ENCODE data around the gene FSTL1.
A peak's percentile ranks its signal among the peaks of the same experiment; 100 is the strongest.

The FSTL1 gene, protein sequence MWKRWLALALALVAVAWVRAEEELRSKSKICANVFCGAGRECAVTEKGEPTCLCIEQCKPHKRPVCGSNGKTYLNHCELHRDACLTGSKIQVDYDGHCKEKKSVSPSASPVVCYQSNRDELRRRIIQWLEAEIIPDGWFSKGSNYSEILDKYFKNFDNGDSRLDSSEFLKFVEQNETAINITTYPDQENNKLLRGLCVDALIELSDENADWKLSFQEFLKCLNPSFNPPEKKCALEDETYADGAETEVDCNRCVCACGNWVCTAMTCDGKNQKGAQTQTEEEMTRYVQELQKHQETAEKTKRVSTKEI

DNA sequence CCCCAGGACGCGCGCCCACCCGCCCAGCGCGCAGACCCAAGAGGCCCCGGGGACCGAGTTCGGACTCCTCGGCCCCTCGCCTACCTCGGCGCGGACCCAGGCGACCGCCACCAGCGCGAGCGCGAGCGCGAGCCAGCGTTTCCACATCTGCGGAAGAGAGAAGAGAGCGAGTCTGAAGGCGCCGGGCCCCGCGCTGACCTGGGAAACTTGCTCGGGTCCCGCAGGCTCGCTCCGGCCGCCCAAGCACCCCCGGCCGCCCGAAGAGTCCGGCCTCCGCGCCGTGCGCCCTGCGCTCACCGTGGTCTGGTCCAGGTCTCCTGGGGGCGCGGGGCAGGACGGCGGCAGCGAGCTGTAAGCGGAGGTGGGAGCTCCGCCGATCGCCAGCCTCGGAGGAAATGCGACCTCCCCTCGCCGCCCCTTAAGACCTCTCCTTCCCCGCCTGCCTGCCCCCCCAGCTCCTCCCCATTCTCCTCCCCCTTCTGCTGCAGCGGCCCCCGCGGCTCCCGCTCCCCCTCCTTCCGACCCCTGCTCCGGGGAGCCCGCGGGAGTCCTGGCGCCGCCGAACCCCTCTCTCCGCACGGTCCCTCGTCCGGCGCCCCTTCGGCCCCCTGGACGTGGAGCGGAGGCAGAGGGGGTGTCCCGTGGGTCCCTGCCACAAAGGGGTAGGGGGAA lies at the start of gene FSTL1:
TSS of gene FSTL1 (minus strand) at position 393 of the 672 bp plus-strand sequence. CDS start at position 147, 246 bp downstream.
- TF ChIP-seq, protein P1, sequence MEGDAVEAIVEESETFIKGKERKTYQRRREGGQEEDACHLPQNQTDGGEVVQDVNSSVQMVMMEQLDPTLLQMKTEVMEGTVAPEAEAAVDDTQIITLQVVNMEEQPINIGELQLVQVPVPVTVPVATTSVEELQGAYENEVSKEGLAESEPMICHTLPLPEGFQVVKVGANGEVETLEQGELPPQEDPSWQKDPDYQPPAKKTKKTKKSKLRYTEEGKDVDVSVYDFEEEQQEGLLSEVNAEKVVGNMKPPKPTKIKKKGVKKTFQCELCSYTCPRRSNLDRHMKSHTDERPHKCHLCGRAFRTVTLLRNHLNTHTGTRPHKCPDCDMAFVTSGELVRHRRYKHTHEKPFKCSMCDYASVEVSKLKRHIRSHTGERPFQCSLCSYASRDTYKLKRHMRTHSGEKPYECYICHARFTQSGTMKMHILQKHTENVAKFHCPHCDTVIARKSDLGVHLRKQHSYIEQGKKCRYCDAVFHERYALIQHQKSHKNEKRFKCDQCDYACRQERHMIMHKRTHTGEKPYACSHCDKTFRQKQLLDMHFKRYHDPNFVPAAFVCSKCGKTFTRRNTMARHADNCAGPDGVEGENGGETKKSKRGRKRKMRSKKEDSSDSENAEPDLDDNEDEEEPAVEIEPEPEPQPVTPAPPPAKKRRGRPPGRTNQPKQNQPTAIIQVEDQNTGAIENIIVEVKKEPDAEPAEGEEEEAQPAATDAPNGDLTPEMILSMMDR (IDR thresholded peaks at IDR 0.05; ENCODE audit: insufficient read depth, missing control alignments): no peak
- FAIRE-seq (no peak), DNase-seq (ENCODE audit: insufficient read length, low spot score) (peak; percentile 24)

DNA sequence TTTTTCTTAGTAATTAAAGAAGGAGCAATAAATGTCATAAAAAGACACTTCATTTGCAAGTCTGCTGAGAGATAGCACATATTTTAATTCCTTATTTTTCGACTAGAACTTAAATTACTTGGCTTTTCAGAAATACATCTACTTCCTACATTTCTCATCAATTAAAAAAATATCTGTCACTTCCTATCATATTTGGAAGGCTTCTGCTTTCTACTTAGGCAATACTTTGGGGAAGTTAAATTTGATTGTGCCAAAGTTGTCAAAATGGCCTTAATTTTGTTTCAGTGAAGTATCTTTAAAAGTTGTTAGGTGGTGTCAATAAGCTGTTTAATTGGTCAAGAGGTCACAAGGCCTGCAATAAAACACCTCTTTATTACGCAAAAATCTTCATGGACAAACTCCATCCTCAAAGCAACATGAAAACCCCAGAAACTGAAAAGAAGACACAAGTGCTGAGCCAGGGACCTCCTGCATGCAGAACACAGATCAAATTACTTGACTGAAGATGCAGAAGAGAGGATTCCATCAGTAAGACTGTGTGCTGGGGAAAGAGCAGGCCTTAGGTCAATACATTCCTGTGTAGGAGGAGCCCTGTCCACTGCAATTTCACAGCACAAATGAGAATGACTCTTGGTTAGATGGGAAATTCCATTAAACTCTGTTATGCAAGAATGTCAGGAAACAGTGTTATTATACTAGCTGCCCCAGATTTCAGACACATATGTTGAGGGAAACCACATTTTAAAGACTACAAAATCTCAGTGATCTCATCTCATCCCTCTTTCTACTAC lies 48.0 kb upstream of the FSTL1 start:
- TF ChIP-seq, protein P1 (IDR thresholded peaks at IDR 0.05; ENCODE audit: insufficient read depth, missing control alignments): no peak
- DNase-seq (ENCODE audit: insufficient read length, low spot score) (no peak), FAIRE-seq (peak; percentile 11)

DNA sequence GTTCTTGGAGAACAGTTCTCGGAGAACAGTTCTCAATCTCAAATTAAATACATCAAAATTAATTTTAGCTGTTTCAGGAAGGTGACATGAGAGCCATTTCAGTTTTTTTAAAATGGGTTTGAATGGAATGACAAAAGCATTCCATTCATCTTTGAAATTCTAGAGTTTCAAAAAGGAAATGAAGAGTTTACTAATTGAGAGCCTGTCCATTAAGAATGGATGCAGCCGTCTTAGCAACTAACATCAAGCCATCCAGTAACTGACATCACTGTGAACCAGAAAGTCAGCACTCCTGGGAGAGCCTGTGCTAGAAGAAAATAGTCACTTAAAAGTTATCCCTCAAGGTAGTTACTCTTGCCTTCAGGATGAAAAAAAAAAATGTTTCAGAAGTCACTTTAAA lies 47.0 kb upstream of the FSTL1 start:
- no peak for FAIRE-seq
- TF ChIP-seq, protein P1 (IDR thresholded peaks at IDR 0.05; ENCODE audit: insufficient read depth, missing control alignments): no peak
- no peak for DNase-seq (ENCODE audit: insufficient read length, low spot score)

DNA sequence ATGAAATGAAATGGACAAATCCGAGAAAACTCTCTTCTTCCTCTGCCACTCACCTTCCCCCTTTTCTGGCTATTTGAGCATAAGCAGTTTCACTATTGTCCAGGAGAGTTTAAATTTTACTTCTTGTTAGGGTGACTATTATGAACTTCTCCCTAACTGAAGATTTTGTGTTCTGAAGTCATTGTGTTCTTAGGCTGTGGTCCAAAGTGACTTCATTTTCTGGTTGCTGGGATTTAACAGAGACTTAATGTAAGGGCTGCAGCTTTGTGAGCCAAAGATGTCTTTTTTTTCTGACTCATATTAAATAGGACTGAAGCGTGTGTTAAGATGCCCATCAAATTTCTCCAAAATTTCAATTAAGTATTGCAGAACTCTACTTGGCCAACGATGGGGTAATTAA lies 46.5 kb upstream of the FSTL1 start:
- no peak for FAIRE-seq

DNA sequence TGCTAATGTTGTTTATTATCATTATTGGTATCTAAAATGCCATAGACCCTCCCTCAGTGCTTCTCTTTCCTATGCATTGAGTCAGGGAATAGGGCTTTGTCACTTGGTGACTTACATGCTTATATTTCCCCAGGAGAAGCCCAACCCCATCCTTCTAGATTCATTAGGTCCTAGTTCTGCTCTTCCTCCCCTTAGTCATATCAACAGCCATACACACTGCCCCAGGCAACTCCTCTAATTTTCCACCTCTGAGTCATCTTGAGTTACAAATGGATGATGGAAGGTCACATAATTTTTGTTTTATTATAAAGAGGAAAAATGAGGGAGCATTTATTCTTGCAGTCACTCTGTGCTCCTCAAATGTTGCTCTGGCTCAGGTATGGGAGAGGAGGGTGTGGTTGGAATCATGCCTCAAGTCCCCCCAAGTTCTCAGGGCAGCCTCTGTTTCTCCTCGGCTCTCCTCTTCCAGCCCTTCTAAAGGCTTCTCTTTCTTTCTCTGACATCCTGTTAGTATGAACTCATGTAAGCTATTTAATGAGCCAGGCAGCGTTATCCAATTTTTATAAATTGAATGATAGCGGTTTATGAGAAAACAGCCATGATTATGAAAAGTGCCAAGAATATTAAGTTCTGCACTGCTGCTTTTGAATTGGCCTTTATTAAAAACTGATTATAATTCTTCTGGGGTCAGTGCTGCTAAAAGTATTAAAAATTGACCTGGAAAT lies 45.6 kb upstream of the FSTL1 start:
- no peak for DNase-seq (ENCODE audit: insufficient read length, low spot score)
- TF ChIP-seq, protein P1 (IDR thresholded peaks at IDR 0.05; ENCODE audit: insufficient read depth, missing control alignments): no peak
- FAIRE-seq: no peak

More for the DNA sequence above, 46.5 kb upstream of the FSTL1 start:
- DNase-seq (ENCODE audit: insufficient read length, low spot score): no peak
- TF ChIP-seq, protein P1 (IDR thresholded peaks at IDR 0.05; ENCODE audit: insufficient read depth, missing control alignments): no peak

DNA sequence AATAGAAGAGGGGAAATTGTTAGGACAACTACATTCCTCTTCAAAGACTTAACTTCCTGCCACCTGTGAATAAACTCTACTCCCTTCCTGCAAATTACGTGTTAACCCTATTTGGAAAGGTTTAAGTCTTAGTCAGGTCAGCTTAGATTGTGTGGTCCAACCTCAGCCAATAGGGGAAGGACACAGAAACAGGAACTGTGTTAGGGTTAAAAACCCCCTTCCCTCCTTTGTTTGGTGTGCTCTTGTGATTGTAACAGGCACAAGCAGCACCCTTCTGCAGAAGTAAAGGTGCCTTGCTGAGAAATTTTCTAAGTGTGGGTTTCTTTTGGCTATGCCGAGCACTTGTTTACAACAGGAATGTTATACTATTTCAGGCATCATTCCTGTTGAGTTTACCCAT lies 45.0 kb upstream of the FSTL1 start:
- no peak for FAIRE-seq
- TF ChIP-seq, protein P1 (IDR thresholded peaks at IDR 0.05; ENCODE audit: insufficient read depth, missing control alignments): no peak
- no peak for DNase-seq (ENCODE audit: insufficient read length, low spot score)

All from D721Med (cell line).